HEK293T (cell line): ENCODE measurements around the gene ATG2B.

Experiments
- CTCF ChIA-PET: fragments of 350-600 bp; formaldehyde crosslinking; extraction: SDS; loops from one replicate; lab custom pipeline; 2021; ENCODE audit warnings: antibody characterized with exemption, inconsistent platforms; lab: Yijun Ruan, JAX
- POLR2A ChIA-PET: fragments of 350-600 bp; formaldehyde crosslinking; extraction: SDS; loops from one replicate; lab custom pipeline; 2020; ENCODE audit warnings: antibody characterized with exemption, inconsistent platforms; lab: Yijun Ruan, JAX
- DNase-seq: peaks from one replicate; pipeline ENCODE4 v3.0.0; 2012; ENCODE audit warnings: mixed read lengths; ENCODE audit errors: extremely low spot score
- ARNT ChIP-seq: fragments of 450-650 bp; IDR thresholded peaks from 2 replicates; pipeline ENCODE4 v1.6.1; 2017; ENCODE audit warnings: mild to moderate bottlenecking
- BHLHE40 ChIP-seq: fragments of 450-650 bp; IDR thresholded peaks from 2 replicates; pipeline ENCODE4 v1.6.1; 2016; ENCODE audit warnings: mild to moderate bottlenecking, moderate library complexity, borderline replicate concordance
- CTBP1 ChIP-seq: fragments of 450-650 bp; IDR thresholded peaks from 2 replicates; pipeline ENCODE4 v1.6.1; 2016; ENCODE audit warnings: borderline replicate concordance
- ELF4 ChIP-seq: fragments of 450-650 bp; IDR thresholded peaks from 2 replicates; pipeline ENCODE4 v1.6.1; 2017; ENCODE audit warnings: antibody characterized with exemption
- FOXA1 ChIP-seq: fragments of 450-650 bp; IDR thresholded peaks from 2 replicates; pipeline ENCODE4 v1.6.1; 2016; ENCODE audit warnings: mild to moderate bottlenecking
- FOXK2 ChIP-seq: fragments of 450-650 bp; IDR thresholded peaks from 2 replicates; pipeline ENCODE4 v1.6.1; 2016; ENCODE audit warnings: mild to moderate bottlenecking
- FOXM1 ChIP-seq: fragments of 450-650 bp; IDR thresholded peaks from 2 replicates; pipeline ENCODE4 v1.6.1; 2017; ENCODE audit warnings: mild to moderate bottlenecking, borderline replicate concordance
- HDGF ChIP-seq: fragments of 450-650 bp; IDR thresholded peaks from 2 replicates; pipeline ENCODE4 v1.6.1; 2017; ENCODE audit warnings: antibody characterized with exemption, borderline replicate concordance
- L3MBTL2 ChIP-seq: fragments of 450-650 bp; conservative IDR thresholded peaks from 2 replicates; pipeline ENCODE4 v1.6.1; 2016; ENCODE audit warnings: mild to moderate bottlenecking
- LEF1 ChIP-seq: fragments of 450-650 bp; IDR thresholded peaks from 2 replicates; pipeline ENCODE4 v1.6.1; 2017; ENCODE audit warnings: mild to moderate bottlenecking, borderline replicate concordance
- NFRKB ChIP-seq: fragments of 450-650 bp; IDR thresholded peaks from 2 replicates; pipeline ENCODE4 v1.6.1; 2016; ENCODE audit warnings: mild to moderate bottlenecking, moderate library complexity
- SP1 ChIP-seq: fragments of 450-650 bp; IDR thresholded peaks from 2 replicates; pipeline ENCODE4 v1.6.1; 2017
- SUZ12 ChIP-seq: fragments of 450-650 bp; IDR thresholded peaks from 2 replicates; pipeline ENCODE4 v1.6.1; 2016; ENCODE audit warnings: mild to moderate bottlenecking
- TARDBP ChIP-seq: fragments of 450-650 bp; IDR thresholded peaks from 2 replicates; pipeline ENCODE4 v1.6.1; 2016
- ZNF384 ChIP-seq: fragments of 450-650 bp; IDR thresholded peaks from 2 replicates; pipeline ENCODE4 v1.6.1; 2016
- TF ChIP-seq, protein P1 (sequence below): fragments of 450-650 bp; IDR thresholded peaks from 2 replicates; pipeline ENCODE4 v1.6.1; 2016

The ATG2B gene

DNA sequence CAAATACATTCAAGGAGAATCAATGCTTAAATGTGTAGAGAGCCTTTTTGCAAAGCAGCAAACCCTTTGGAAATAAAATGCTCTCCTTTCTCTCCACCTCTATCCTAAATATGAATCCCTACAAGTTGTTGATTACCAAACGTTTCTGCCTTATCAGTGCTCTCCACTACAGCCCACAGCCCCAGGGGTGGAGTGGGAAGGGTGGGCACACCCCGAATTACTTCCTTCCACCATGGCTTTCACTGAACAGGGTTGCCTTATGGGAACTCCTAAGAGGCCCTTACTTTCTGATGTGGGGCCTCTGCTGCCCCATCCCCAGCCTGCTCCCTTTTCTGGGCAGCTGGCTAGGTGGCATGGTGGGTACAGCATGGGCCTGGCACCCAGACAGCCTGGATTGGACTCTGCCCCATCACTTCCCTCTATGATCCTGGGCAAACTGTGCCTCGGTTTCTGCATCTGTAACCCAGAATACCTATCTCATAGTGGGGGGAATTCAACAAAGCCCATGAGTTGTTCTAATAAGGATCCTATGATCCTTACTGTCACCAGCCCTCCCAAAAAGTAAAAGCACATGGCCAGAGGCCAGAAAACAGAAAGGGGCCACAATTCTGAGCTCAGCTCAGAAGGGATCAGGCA, 44.9 kb upstream of the ATG2B start:
- POLR2A ChIA-PET, result no interaction called here
- no peak for TF ChIP-seq FOXM1
- no peak for TF ChIP-seq TARDBP
- TF ChIP-seq NFRKB, result no peak
- TF ChIP-seq LEF1, result no peak
- TF ChIP-seq SP1, result no peak
- TF ChIP-seq, protein P1, sequence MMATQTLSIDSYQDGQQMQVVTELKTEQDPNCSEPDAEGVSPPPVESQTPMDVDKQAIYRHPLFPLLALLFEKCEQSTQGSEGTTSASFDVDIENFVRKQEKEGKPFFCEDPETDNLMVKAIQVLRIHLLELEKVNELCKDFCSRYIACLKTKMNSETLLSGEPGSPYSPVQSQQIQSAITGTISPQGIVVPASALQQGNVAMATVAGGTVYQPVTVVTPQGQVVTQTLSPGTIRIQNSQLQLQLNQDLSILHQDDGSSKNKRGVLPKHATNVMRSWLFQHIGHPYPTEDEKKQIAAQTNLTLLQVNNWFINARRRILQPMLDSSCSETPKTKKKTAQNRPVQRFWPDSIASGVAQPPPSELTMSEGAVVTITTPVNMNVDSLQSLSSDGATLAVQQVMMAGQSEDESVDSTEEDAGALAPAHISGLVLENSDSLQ, result no peak
- no peak for TF ChIP-seq ARNT
- TF ChIP-seq FOXA1, result no peak
- CTCF ChIA-PET, result no interaction called here

GRCh38 chr14:96405677-96406076, 42.5 kb upstream of the ATG2B start:
- POLR2A ChIA-PET, result interaction anchor here (1.4 kb wide), 1 partner anchor 15 kb away, joined by 4 read pairs; no protein-coding TSS in a partner anchor
- TF ChIP-seq LEF1 (no peak), CTBP1 (no peak), BHLHE40 (no peak), ELF4 (no peak), ZNF384 (no peak), FOXM1 (no peak), TARDBP (no peak), NFRKB (no peak), L3MBTL2 (no peak)
- DNase-seq, result no peak
- CTCF ChIA-PET, result no interaction called here

More for the DNA sequence above, 44.9 kb upstream of the ATG2B start:
- DNase-seq, result no peak

DNA sequence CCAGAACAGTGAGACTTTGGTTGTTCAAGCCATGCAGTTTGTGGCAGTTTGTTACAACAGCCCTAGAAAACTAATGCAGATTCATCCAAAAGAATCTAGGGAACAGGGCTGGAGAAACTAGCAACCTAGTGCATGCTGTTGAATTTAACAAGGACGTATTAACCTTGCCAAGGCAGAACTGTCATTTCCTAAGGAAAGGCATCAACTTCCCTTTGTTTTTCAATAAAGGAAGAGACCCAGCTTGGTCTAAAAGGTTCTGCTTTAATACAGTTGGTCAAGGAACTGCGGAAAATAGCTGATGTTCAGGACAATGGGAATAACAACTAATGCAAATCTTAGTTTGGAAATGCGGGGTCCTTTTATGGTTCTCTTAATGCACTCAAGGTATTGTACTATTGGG, 40.3 kb upstream of the ATG2B start:
- TF ChIP-seq CTBP1 (no peak), FOXK2 (no peak), NFRKB (no peak), BHLHE40 (no peak), FOXA1 (no peak), FOXM1 (no peak), ELF4 (no peak), ZNF384 (no peak), SUZ12 (no peak), HDGF (no peak), LEF1 (no peak), ARNT (no peak), L3MBTL2 (no peak)
- TF ChIP-seq, protein P1, result no peak
- ChIA-PET POLR2A (no interaction called here), CTCF (no interaction called here)
- no peak for DNase-seq

DNA sequence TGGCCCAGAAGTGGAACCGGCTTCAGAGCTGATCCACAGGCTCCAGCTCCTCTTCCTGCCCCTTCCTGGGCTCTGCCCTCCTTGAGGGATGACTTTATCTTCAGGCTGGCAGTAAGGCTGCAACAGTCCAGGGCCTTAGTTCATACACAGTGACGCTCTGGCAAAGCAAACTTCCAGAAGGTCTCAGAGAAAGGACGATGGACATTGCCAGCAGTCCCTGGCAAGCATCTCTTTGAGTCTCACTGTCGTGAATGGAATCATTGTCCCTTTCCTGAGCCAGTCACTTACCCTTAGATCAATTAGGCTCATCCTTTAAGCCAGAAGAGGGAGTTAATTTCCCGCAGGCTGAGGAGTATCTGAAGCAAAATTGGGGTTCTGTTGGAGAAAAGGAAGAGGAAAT, 37.4 kb upstream of the ATG2B start:
- CTCF ChIA-PET, result no interaction called here
- no peak for DNase-seq
- POLR2A ChIA-PET, result no interaction called here
- TF ChIP-seq NFRKB, result no peak

DNA sequence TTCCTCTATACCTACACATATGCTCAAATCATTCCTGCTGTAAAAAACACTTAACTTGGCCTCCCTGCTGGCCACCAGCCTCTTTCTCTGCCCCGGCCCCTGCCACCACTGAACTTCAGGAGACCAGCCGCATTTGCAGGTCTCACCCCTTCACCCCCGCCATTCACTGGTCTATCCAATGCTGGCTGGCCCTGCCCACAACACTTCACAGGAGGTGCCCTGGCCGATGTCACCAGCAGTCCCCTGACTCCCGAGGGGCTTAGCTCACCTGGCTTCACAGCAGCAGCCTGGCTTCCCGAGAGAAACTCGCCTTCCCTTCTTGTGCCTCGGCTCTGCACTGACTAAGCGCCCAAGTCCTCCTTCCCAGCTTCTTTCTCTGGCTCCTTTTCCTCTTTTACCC, 36.3 kb upstream of the ATG2B start:
- TF ChIP-seq LEF1 (no peak), L3MBTL2 (no peak)
- ChIA-PET CTCF (no interaction called here), POLR2A (no interaction called here)
- no peak for DNase-seq

DNA sequence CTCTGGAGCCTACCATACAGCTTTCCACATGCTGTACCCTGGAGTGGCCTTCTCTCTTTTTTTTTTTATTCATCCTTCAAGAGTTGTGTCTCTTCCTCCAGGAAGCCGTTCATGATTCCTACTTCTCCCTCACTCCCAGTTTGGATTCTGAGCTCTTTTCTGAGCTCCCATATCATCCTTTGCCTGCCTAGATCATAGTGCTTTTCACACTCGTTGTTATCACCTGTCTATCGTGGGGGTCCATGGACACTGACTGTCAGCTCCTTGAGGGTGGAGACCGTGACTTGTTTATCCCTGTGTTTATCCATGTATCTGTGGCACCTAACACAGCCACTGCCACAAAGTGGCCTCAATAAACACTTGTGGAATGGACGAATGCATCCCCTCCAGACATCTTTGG, 35.8 kb upstream of the ATG2B start:
- POLR2A ChIA-PET, result no interaction called here
- CTCF ChIA-PET, result no interaction called here
- TF ChIP-seq ARNT (no peak), ZNF384 (no peak), FOXM1 (no peak), CTBP1 (no peak), FOXK2 (no peak), L3MBTL2 (no peak), LEF1 (no peak), BHLHE40 (no peak)
- no peak for DNase-seq

- CTCF ChIA-PET, result no interaction called here
- no peak for DNase-seq
- TF ChIP-seq TARDBP (no peak), LEF1 (no peak), FOXA1 (no peak), ZNF384 (no peak), ARNT (no peak), FOXM1 (no peak), CTBP1 (no peak)
- POLR2A ChIA-PET, result no interaction called here
These were observed 35.3 kb upstream of the ATG2B start for GRCh38 chr14:96398432-96398831.
